ENCODE measurements around the gene ARHGAP24. TPM values are rescaled to one million over a fixed set of nuclear protein-coding genes. Genes with fewer than 3 reads are reported as not detected.

ARHGAP24 gene
- total and polyA plus RNA-seq, 2 of the 13 experiments (the other 11 are each of a cell fraction or from before 2014, with no cell fraction given), result 0.07 to 0.55 TPM

GRCh38 chr4:85632981-85633380 lies 158.0 kb downstream of the ARHGAP24 start:
- BruUV-seq (replicated peaks), result no TSS peak
- no peak for DNase-seq (ENCODE audit: low spot score)
- H3K27ac ChIP-seq (ENCODE audit: extremely low read length, insufficient read depth, low read length), result no peak overlapping the region
- no peaks in the 10 kb centered on the region for H4K20me1 ChIP-seq (ENCODE audit: insufficient read depth, low read length)
- no peak overlapping the region for H3K4me3 ChIP-seq (replicated peaks in 1 of 3; ENCODE audit: insufficient read depth in 1 of 3, low read depth in 2 of 3, low read length in 3 of 3)
- intact Hi-C loops (cut with micrococcal nuclease; ENCODE audit: unreplicated experiment) (no loop called here), in situ Hi-C loops (cut with HindIII; ENCODE audit: extremely low pct_ligation_motif_present, low pct_unique_long_range_greater_than_20kb) (no loop called here)
- peaks cover 6% of the 10 kb centered on the region; the same call in 1 of the 2 replicates for H3K9me3 ChIP-seq (ENCODE audit: low read length)
- H3K4me1 ChIP-seq (ENCODE audit: insufficient read depth, low read length), result no peaks in the 10 kb centered on the region
- TF ChIP-seq SKI (IDR thresholded peaks at IDR 0.05; ENCODE audit: partially characterized antibody), result no peak
- no peaks in the 10 kb centered on the region for H3K36me3 ChIP-seq (replicated peaks in 1 of 2; ENCODE audit: control insufficient read depth in 1 of 2, insufficient read depth in 2 of 2, low read length in 2 of 2)
- H3K27me3 ChIP-seq (ENCODE audit: control insufficient read depth in 1 of 2, insufficient read depth in 2 of 2, low read length in 2 of 2), result no peaks in the 10 kb centered on the region; a peak in 1 of 5 replicates
- H3K4me2 ChIP-seq (ENCODE audit: low read depth, low read length), result no peak overlapping the region
- POLR2A ChIA-PET, result no interaction called here
- H3K79me2 ChIP-seq (ENCODE audit: insufficient read depth, low read length), result no peaks in the 10 kb centered on the region
- FAIRE-seq, result no peak
- H2AFZ ChIP-seq (ENCODE audit: low read length), result no peak overlapping the region
- CTCF ChIA-PET (ENCODE audit: low intra/inter-chr PET ratio, low total read pairs), result no interaction called here
- no peak for ATAC-seq
- H3K9ac ChIP-seq (ENCODE audit: insufficient read depth, low read depth, low read length), result no peak overlapping the region

GRCh38 chr4:85637778-85638177 lies 162.8 kb downstream of the ARHGAP24 start:
- no TSS peak for BruUV-seq (replicated peaks)
- TF ChIP-seq, protein P1, sequence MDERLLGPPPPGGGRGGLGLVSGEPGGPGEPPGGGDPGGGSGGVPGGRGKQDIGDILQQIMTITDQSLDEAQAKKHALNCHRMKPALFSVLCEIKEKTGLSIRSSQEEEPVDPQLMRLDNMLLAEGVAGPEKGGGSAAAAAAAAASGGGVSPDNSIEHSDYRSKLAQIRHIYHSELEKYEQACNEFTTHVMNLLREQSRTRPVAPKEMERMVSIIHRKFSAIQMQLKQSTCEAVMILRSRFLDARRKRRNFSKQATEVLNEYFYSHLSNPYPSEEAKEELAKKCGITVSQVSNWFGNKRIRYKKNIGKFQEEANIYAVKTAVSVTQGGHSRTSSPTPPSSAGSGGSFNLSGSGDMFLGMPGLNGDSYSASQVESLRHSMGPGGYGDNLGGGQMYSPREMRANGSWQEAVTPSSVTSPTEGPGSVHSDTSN (CRISPR knock-in tag; IDR thresholded peaks at IDR 0.05), result no peak
- TF ChIP-seq GATAD1 (CRISPR knock-in tag; IDR thresholded peaks at IDR 0.05), result no peak
- no peak for TF ChIP-seq ZKSCAN5 (CRISPR knock-in tag; IDR thresholded peaks at IDR 0.05)
- TF ChIP-seq, protein P2, sequence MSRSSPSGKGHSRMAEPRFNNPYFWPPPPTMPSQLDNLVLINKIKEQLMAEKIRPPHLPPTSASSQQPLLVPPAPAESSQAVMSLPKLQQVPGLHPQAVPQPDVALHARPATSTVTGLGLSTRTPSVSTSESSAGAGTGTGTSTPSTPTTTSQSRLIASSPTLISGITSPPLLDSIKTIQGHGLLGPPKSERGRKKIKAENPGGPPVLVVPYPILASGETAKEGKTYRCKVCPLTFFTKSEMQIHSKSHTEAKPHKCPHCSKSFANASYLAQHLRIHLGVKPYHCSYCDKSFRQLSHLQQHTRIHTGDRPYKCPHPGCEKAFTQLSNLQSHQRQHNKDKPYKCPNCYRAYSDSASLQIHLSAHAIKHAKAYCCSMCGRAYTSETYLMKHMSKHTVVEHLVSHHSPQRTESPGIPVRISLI (CRISPR knock-in tag; IDR thresholded peaks at IDR 0.05; ENCODE audit: borderline replicate concordance), result no peak
- no peak for TF ChIP-seq ZNF552 (CRISPR knock-in tag; IDR thresholded peaks at IDR 0.05; ENCODE audit: borderline replicate concordance)
- no peak for TF ChIP-seq NKX3-1 (CRISPR knock-in tag; IDR thresholded peaks at IDR 0.05)
- TF ChIP-seq, protein P3, sequence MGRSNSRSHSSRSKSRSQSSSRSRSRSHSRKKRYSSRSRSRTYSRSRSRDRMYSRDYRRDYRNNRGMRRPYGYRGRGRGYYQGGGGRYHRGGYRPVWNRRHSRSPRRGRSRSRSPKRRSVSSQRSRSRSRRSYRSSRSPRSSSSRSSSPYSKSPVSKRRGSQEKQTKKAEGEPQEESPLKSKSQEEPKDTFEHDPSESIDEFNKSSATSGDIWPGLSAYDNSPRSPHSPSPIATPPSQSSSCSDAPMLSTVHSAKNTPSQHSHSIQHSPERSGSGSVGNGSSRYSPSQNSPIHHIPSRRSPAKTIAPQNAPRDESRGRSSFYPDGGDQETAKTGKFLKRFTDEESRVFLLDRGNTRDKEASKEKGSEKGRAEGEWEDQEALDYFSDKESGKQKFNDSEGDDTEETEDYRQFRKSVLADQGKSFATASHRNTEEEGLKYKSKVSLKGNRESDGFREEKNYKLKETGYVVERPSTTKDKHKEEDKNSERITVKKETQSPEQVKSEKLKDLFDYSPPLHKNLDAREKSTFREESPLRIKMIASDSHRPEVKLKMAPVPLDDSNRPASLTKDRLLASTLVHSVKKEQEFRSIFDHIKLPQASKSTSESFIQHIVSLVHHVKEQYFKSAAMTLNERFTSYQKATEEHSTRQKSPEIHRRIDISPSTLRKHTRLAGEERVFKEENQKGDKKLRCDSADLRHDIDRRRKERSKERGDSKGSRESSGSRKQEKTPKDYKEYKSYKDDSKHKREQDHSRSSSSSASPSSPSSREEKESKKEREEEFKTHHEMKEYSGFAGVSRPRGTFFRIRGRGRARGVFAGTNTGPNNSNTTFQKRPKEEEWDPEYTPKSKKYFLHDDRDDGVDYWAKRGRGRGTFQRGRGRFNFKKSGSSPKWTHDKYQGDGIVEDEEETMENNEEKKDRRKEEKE (IDR thresholded peaks at IDR 0.05), result no peak
- no peak for TF ChIP-seq NFRKB (IDR thresholded peaks at IDR 0.05)
- no peak for TF ChIP-seq NONO (IDR thresholded peaks at IDR 0.05)
- no peak for TF ChIP-seq NONO (CRISPR knock-in tag; conservative IDR thresholded peaks at IDR 0.05)
- TF ChIP-seq STAG1 (CRISPR knock-in tag; IDR thresholded peaks at IDR 0.05), result no peak
- TF ChIP-seq ZMYM3 (CRISPR knock-in tag; IDR thresholded peaks at IDR 0.05), result no peak
- TF ChIP-seq REPIN1 (CRISPR knock-in tag; IDR thresholded peaks at IDR 0.05; ENCODE audit: borderline replicate concordance, low read depth), result no peak
- no peak for TF ChIP-seq ZNF570 (CRISPR knock-in tag; IDR thresholded peaks at IDR 0.05; ENCODE audit: borderline replicate concordance)
- H2AFZ ChIP-seq (ENCODE audit: low read length), result no peak overlapping the region
- in situ Hi-C loops (cut with HindIII; ENCODE audit: extremely low pct_ligation_motif_present, low pct_unique_long_range_greater_than_20kb) (no loop called here), intact Hi-C loops (cut with micrococcal nuclease; ENCODE audit: unreplicated experiment) (no loop called here)
- no peak for DNase-seq (ENCODE audit: low spot score)
- H3K4me1 ChIP-seq (ENCODE audit: insufficient read depth, low read length), result no peaks in the 10 kb centered on the region
- no peak overlapping the region for H3K4me2 ChIP-seq (ENCODE audit: low read depth, low read length)
- no peaks in the 10 kb centered on the region for H3K36me3 ChIP-seq (replicated peaks in 1 of 2; ENCODE audit: control insufficient read depth in 1 of 2, insufficient read depth in 2 of 2, low read length in 2 of 2)
- no peaks in the 10 kb centered on the region for H4K20me1 ChIP-seq (ENCODE audit: insufficient read depth, low read length)
- CTCF ChIA-PET (ENCODE audit: low intra/inter-chr PET ratio, low total read pairs), result no interaction called here
- H3K9ac ChIP-seq (ENCODE audit: insufficient read depth, low read depth, low read length), result no peak overlapping the region
- H3K79me2 ChIP-seq (ENCODE audit: insufficient read depth, low read length), result no peaks in the 10 kb centered on the region
- POLR2A ChIA-PET, result no interaction called here
- no peaks in the 10 kb centered on the region for H3K27me3 ChIP-seq (ENCODE audit: control insufficient read depth in 1 of 2, insufficient read depth in 2 of 2, low read length in 2 of 2)
- H3K4me3 ChIP-seq (replicated peaks in 1 of 3; ENCODE audit: insufficient read depth in 1 of 3, low read depth in 2 of 3, low read length in 3 of 3), result no peak overlapping the region
- no peaks in the 10 kb centered on the region for H3K9me3 ChIP-seq (ENCODE audit: low read length)
- 19% methylated on average over 2 of the region's 2 CpGs for WGBS (ENCODE audit: low lambda C conversion rate)
- no peak for FAIRE-seq
- no peak overlapping the region for H3K27ac ChIP-seq (ENCODE audit: extremely low read length, insufficient read depth, low read length)
- ATAC-seq, result no peak

Data from HepG2 (cell line).